HepG2 (cell line): ENCODE data around the gene PPP1R13L. TPM values are rescaled to one million over a fixed set of nuclear protein-coding genes. Genes with fewer than 3 reads are reported as not detected.

Experiments
- DMAP1 ChIP-seq: IDR thresholded peaks from 2 replicates; pipeline ENCODE4 v1.6.1; 2016
- EP300 ChIP-seq, 3 experiments: sonication (generic) in 1 of 3; formaldehyde crosslinking in 1 of 3; IDR thresholded peaks; 2 replicates each; pipeline versions ENCODE4 v1.5.1 to v1.6.1; 2011 to 2020; ENCODE audit warnings: low read depth in 2 of 3, low read length in 2 of 3, borderline replicate concordance in 1 of 3, improper control_type of control experiment in 1 of 3, mild to moderate bottlenecking in 1 of 3, missing genetic modification reagents in 1 of 3, moderate library complexity in 1 of 3
- ETV5 ChIP-seq: IDR thresholded peaks from 2 replicates; pipeline ENCODE4 v1.6.1; 2018; ENCODE audit warnings: missing biosample characterization, missing genetic modification reagents, inconsistent platforms, borderline replicate concordance
- FOXK2 ChIP-seq: fragments of 450-650 bp; IDR thresholded peaks from 2 replicates; pipeline ENCODE4 v1.6.1; 2016
- HDAC2 ChIP-seq: sonication (generic); formaldehyde crosslinking; IDR thresholded peaks from 2 replicates; pipeline ENCODE4 v1.4.0; 2020; ENCODE audit warnings: missing genetic modification reagents
- HMGXB4 ChIP-seq, 2 experiments: sonication (generic) in 1 of 2; formaldehyde crosslinking in 1 of 2; IDR thresholded peaks; 2 replicates each; pipeline versions ENCODE4 v1.4.0 to v1.6.1; 2018 to 2020; ENCODE audit warnings: missing genetic modification reagents in 2 of 2, borderline replicate concordance in 1 of 2, low read depth in 1 of 2, mild to moderate bottlenecking in 1 of 2, missing biosample characterization in 1 of 2
- KDM5A ChIP-seq: fragments of 200-600 bp; sonication (generic); IDR thresholded peaks from 2 replicates; pipeline ENCODE4 v1.7.0; 2018; ENCODE audit warnings: antibody characterized with exemption, mild to moderate bottlenecking, low read length, borderline replicate concordance
- MED1 ChIP-seq: sonication (generic); formaldehyde crosslinking; IDR thresholded peaks from 2 replicates; pipeline ENCODE4 v1.4.0; 2020; ENCODE audit warnings: missing genetic modification reagents
- MED13 ChIP-seq: sonication (generic); formaldehyde crosslinking; IDR thresholded peaks from 2 replicates; pipeline ENCODE4 v1.5.0; 2020; ENCODE audit warnings: missing genetic modification reagents
- POLR2G ChIP-seq: fragments of 200-400 bp; formaldehyde crosslinking; IDR thresholded peaks from 2 replicates; pipeline ENCODE4 v1.6.1; 2018; ENCODE audit warnings: mild to moderate bottlenecking, low read depth, low read length, moderate library complexity
- RXRB ChIP-seq: IDR thresholded peaks from 2 replicates; pipeline ENCODE4 v1.6.1; 2016; ENCODE audit warnings: borderline replicate concordance, missing genetic modification reagents, missing compliant biosample characterization
- SALL2 ChIP-seq: sonication (generic); formaldehyde crosslinking; IDR thresholded peaks from 2 replicates; pipeline ENCODE4 v1.8.1; 2023; ENCODE audit warnings: mild to moderate bottlenecking, missing genetic modification reagents, inconsistent platforms
- ZFP90 ChIP-seq: sonication (generic); formaldehyde crosslinking; IDR thresholded peaks from 2 replicates; pipeline ENCODE4 v1.8.0; 2022; ENCODE audit warnings: missing genetic modification reagents, mild to moderate bottlenecking, inconsistent platforms, borderline replicate concordance
- ZNF124 ChIP-seq: sonication (generic); formaldehyde crosslinking; IDR thresholded peaks from 2 replicates; pipeline ENCODE4 v1.4.0; 2020; ENCODE audit warnings: missing genetic modification reagents
- ZNF17 ChIP-seq: sonication (generic); formaldehyde crosslinking; IDR thresholded peaks from 2 replicates; pipeline ENCODE4 v1.5.0; 2020; ENCODE audit warnings: mild to moderate bottlenecking, missing genetic modification reagents
- ZNF431 ChIP-seq: sonication (generic); formaldehyde crosslinking; IDR thresholded peaks from 2 replicates; pipeline ENCODE4 v1.9.0; 2022; ENCODE audit warnings: missing genetic modification reagents, low read depth, mild to moderate bottlenecking, borderline replicate concordance
- ZNF552 ChIP-seq: sonication (generic); formaldehyde crosslinking; IDR thresholded peaks from 2 replicates; pipeline ENCODE4 v1.9.0; 2022; ENCODE audit warnings: missing genetic modification reagents, mild to moderate bottlenecking, borderline replicate concordance
- ZNF687 ChIP-seq: sonication (generic); formaldehyde crosslinking; IDR thresholded peaks from 2 replicates; pipeline ENCODE4 v1.5.1; 2020; ENCODE audit warnings: mild to moderate bottlenecking, missing genetic modification reagents, moderate library complexity
- ZNF878 ChIP-seq: sonication (generic); formaldehyde crosslinking; IDR thresholded peaks from 2 replicates; pipeline ENCODE4 v1.8.1; 2023; ENCODE audit warnings: mild to moderate bottlenecking, missing genetic modification reagents, moderate library complexity
- polyA plus RNA-seq, 8 experiments: library from polyadenylated mRNA; depleted of rRNA in 3 of 8; stranded (reverse) in 7 of 8; unstranded in 1 of 8; fragments of >200 nt; fragmentation: Illumina TruSeq in 4 of 8; extraction: Trizol in 4 of 8; gene quantifications; 2 replicates each; pipeline versions ENCODE4 v1.2.1 to v1.2.3, GENCODE V29; 2011 to 2016; ENCODE audit warnings: low read depth in 4 of 8, missing spikeins in 1 of 8, mixed read lengths in 1 of 8; ENCODE audit not compliant: insufficient read depth in 1 of 8
- total RNA-seq, 5 experiments: library from RNA; depleted of rRNA; stranded (reverse); fragments of >200 nt; fragmentation: Illumina TruSeq; extraction: Trizol; gene quantifications; 2 replicates each; pipeline ENCODE4 v1.2.3, GENCODE V29; 2016; ENCODE audit warnings: low read depth in 1 of 5
- TF ChIP-seq, protein P1 (sequence below): IDR thresholded peaks from 2 replicates; pipeline ENCODE4 v1.6.1; 2016
- TF ChIP-seq, protein P2 (sequence below): sonication (generic); formaldehyde crosslinking; conservative IDR thresholded peaks from 2 replicates; pipeline ENCODE4 v1.8.0; 2022; ENCODE audit warnings: missing genetic modification reagents

Gene PPP1R13L
- total and polyA plus RNA-seq, 2 of the 13 experiments (the other 11 are each of a cell fraction or from before 2014, with no cell fraction given): 1.3 to 6.6 TPM

DNA sequence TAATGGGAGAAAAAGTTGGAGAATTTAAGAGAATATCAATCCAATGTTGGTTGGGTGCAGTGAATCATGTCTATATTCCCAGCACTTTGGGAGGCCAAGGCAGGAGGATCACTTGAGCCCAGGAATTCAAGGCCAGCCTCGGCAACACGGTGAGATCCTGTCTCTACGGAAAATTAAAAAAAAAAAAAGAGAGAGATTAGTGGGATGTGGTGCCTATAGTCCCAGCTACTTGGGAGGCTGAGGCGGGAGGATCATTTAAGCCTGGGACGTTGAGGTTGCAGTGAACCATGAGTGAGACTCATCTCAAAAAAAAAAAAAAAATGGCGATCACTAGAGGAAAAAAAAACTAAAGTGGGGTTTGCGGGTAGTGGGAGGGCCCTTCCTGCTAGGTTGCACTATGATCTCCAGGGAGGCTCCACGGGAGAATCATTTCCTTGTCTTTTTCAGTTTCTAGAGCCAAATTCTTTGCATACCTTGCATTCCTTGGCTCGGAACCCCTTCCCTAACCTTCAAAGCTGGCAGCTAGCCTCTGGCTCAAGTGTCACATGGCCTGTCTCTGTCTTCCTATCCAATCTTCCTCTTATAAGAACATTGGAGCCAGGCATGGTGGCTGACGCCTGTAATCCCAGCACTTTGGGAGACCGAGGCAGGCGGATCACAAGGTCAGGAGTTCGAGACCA is 28.7 kb downstream of the PPP1R13L start (continued):
- TF ChIP-seq ZNF687 (peak; percentile 44), ZNF552 (CRISPR knock-in tag) (no peak), EP300 (IDR thresholded peaks at IDR 0.05; ENCODE audit: low read depth in 2 of 2, low read length in 2 of 2) (peak in 1 of 2 experiments; percentile 54; a peak in 1 of 4 replicates), EP300 (CRISPR knock-in tag; IDR thresholded peaks at IDR 0.05; ENCODE audit: borderline replicate concordance) (no peak), FOXK2 (no peak), KDM5A (no peak), ZNF17 (CRISPR knock-in tag) (no peak), RXRB (0 out of 2 replicates have a peak, but pooled peaks have one; percentile 17), MED1 (CRISPR knock-in tag) (peak; percentile 59), ZFP90 (0 out of 2 replicates have a peak, but pooled peaks have one; percentile 40), MED13 (CRISPR knock-in tag) (no peak), ZNF431 (CRISPR knock-in tag) (no peak), ZNF878 (CRISPR knock-in tag) (no peak), SALL2 (CRISPR knock-in tag) (no peak), ZNF124 (CRISPR knock-in tag) (no peak), DMAP1 (0 out of 2 replicates have a peak, but pooled peaks have one; percentile 33), HDAC2 (CRISPR knock-in tag) (peak; percentile 82), HMGXB4 (CRISPR knock-in tag; IDR thresholded peaks at IDR 0.05; ENCODE audit: borderline replicate concordance in 1 of 2, low read depth in 1 of 2) (no peak), ETV5 (CRISPR knock-in tag) (peak; percentile 52; the same call in 1 of the 2 replicates), POLR2G (no peak)
- TF ChIP-seq, protein P1, sequence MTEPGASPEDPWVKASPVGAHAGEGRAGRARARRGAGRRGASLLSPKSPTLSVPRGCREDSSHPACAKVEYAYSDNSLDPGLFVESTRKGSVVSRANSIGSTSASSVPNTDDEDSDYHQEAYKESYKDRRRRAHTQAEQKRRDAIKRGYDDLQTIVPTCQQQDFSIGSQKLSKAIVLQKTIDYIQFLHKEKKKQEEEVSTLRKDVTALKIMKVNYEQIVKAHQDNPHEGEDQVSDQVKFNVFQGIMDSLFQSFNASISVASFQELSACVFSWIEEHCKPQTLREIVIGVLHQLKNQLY: no peak
- TF ChIP-seq, protein P2, sequence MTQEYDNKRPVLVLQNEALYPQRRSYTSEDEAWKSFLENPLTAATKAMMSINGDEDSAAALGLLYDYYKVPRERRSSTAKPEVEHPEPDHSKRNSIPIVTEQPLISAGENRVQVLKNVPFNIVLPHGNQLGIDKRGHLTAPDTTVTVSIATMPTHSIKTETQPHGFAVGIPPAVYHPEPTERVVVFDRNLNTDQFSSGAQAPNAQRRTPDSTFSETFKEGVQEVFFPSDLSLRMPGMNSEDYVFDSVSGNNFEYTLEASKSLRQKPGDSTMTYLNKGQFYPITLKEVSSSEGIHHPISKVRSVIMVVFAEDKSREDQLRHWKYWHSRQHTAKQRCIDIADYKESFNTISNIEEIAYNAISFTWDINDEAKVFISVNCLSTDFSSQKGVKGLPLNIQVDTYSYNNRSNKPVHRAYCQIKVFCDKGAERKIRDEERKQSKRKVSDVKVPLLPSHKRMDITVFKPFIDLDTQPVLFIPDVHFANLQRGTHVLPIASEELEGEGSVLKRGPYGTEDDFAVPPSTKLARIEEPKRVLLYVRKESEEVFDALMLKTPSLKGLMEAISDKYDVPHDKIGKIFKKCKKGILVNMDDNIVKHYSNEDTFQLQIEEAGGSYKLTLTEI (CRISPR knock-in tag): no peak
